AG10803 (cell line): ENCODE data around the gene AMH.

ENCODE experiments used
- DNase-seq: peaks from one replicate; pipeline ENCODE4 v3.0.0; 2010; ENCODE audit warnings: low read depth
- H3K4me3 ChIP-seq: 2 replicates; pipeline ENCODE4 v1.5.1; 2011; ENCODE audit warnings: mild to moderate bottlenecking, low read length, control low read depth
- CTCF ChIP-seq: conservative IDR thresholded peaks from 2 replicates; pipeline ENCODE4 v1.5.1; 2011; ENCODE audit warnings: mild to moderate bottlenecking, low read length, control low read depth, inconsistent platforms

Gene AMH

DNA sequence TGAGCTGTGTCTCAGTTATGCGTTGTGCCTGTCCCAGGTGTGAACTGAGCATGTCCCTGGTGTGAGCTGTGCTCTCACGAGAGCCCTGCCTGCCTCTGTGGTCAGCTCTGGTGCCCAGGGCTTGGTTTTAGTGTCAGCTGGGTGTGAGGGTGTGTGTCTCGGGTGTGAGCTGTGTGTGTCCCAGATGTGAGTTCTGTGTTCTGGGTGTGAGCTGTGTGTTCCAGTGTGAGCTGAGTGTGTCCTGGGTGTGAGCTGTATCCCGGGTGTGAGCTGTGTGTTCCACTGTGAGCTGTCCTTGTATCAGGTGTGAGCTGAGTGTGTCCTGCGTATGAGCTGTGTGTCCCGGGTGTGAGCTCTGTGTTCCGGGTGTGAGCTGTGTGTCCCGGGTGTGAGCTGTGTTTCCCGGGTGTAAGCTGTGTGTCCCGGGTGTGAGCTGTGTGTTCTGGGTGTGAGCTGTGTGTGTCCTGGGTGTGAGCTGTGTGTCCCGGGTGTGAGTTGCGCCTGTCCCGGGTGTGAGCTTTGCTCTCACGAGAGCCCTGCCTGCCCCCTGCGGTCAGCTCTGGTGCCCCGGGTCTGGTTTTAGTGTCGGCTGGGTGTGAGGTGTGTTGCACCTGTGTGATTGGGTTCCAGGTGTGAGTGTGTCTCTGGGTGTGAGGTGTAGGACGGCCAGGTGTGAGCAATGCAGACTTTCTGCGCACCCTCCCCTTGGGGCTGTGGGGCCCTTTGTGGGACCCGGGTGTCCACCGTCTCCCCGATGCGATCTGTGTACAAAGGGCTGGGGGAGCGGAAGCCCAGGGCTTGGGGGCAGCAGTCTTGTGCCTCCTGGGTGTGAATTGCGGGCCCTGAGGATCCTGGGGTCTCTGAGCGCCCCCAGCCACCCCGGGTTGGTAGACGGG is 39.9 kb downstream of the AMH start:
- no peak for DNase-seq
- no peak overlapping the region for H3K4me3 ChIP-seq
- no peak for TF ChIP-seq CTCF

DNA sequence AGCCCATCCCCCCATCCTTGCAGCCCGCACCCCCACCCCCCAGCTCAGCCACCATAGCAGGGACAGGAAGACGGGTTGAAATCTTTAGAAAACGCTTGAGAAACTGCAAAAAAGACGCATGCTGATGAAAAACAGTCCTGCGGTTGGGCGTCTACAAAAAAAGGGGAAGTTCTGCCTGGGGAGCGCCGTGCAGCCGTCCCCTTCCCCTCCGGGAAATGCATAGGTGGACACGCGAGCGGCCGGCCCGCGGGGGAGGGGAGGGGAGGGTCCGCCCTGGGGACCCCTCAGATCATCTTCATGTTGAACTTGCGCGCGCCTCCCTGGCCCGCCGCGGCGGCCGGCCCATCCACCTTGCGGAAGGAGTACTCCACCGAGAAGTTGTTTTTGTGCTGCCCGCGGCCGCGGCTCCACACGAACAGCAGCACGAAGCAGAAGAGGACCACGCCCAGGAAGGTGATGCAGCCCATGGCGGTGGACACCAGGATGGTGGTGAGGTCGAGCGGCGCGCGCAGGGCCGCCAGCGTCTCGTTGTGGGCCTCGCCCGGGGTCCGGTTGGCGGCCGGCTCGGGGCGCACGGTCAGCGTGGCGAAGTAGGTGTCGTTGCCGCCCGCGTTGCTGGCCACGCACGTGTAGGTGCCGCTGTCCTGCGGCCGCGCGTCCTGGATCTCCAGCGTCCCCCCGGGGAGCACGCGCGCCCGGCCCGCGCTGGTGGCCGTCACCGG is 40.8 kb downstream of the AMH start:
- DNase-seq: no peak
- H3K4me3 ChIP-seq: peak overlapping the region; percentile 31
- TF ChIP-seq CTCF: no peak

GRCh38 chr19:2290441-2291184 is 41.5 kb downstream of the AMH start:
- no peak for DNase-seq
- no peak overlapping the region for H3K4me3 ChIP-seq
- TF ChIP-seq CTCF: no peak

DNA sequence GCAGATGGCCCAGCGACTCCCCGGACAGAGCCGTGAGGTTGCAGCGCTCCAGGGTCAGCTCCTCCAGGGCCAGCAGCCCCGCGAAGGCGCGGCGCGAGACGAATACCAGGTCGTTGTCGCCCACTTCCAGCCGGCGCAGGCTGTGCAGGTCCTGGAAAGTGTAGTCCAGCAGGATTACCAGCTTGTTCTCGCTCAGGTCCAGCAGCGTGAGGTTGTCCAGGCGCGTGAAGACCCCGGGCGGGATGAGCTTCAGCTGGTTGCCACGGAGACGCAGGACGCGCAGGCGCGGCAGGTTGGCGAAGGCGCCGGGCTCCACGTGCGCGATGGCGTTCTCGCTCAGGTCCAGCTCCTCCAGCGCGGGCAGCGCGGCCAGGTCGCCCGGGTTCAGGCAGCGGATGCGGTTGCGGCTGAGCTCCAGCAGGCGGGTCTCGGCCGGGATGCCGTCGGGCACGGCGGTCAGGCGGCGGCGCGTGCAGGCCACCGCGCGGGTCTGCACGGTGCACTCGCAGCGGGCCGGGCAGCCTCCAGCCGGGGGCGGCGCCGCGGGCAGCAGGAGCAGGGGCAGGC is 42.1 kb downstream of the AMH start:
- no peak for DNase-seq
- TF ChIP-seq CTCF: no peak
- H3K4me3 ChIP-seq: no peak overlapping the region

- DNase-seq: peak; percentile 90
- peak overlapping the region; percentile 16 for H3K4me3 ChIP-seq
- no peak for TF ChIP-seq CTCF
Observed at GRCh38 chr19:2294687-2295335, 45.7 kb downstream of the AMH start.

DNA sequence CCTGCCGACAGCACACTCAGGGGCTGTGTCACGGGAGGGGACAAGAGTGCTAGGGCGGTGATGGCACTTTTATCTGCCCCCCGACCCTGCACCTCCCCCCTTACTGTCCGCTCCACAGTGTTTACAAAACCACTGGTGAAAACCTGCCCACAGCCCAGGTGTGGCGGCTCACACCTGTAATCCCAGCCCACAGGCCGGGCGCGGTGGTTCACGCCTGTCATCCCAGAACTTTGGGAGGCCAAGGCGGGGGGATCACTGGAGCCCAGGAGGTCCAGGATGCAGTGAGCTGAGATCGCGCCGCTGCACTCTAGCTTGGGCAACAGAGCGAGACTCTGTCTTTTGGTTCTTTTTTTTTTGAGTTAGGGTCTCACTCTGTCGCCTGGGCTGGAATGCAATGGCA is 47.0 kb downstream of the AMH start:
- DNase-seq: no peak
- H3K4me3 ChIP-seq: no peak overlapping the region
- TF ChIP-seq CTCF: no peak
